ENCODE data around the gene COL5A1.

- TF ChIP-seq CTCF (IDR thresholded peaks at IDR 0.05) (no peak), POLR2A (IDR thresholded peaks at IDR 0.05) (no peak), EP300 (IDR thresholded peaks at IDR 0.05) (no peak)
These were observed 191.8 kb downstream of the COL5A1 start for GRCh38 chr9:134833294-134833880.

All from tibial nerve (tissue), 4 donors.